ENCODE measurements around the gene CHST2. TPM values are rescaled to one million over a fixed set of nuclear protein-coding genes. Genes with fewer than 3 reads are reported as not detected.
A peak's percentile ranks its signal among the peaks of the same experiment; 100 is the strongest.

The CHST2 gene
- total RNA-seq, 1 donor from 2014 or later = 17.3 TPM

DNA sequence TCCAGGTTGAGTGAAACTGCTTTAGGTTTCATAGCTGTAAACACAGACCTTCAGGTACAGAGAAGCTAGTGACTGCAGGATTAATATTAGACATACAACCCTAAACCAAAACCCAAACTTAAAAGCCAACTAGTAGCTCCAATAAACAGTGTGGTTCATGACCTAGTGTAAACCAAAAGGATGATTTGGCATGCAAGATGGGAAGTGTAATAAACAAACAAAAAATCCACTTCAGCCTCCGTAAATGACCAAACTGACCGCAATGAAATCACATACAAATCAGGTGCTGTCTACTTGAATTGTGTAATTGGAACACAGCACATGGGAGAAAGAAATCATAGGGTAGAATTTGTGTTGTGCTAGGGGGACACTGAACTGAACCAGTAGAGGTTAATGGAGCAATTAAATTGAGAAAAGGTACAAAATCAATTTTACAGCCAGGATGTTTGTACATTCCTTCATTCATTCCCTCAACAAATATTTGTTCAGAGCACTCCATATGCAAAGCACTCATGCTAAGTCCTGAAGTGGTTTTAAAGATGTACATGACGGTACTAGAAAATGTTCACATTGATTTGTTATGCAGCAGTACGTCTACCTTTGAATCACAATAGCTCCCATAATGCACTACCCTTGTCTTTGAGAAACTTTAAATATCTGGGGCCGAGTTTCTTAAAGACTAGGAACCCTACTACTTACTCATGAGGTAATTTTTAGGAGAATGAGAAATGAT lies 21.4 kb upstream of the CHST2 start:
- DNase-seq (ENCODE audit: low spot score) = no peak

DNA sequence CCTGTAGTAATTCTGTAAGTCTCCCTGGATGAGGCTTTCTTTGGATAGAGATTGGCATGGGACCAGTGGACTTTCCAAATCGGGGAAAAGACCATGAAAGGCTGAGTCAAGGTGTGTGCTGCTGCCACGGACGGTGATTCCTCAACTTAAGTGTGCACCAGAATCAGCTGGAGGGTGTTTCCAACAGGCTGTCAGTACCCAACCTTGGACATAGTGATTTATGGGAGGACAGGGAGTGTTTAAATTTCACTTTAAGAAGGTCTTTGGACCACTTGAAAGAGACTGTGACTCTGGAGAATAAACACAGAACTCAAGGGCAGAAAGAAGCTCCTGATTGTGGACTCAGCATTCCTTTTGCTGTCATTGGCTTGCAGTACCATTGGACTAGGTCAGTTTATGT lies 20.4 kb upstream of the CHST2 start:
- no peak for DNase-seq (ENCODE audit: low spot score)

DNA sequence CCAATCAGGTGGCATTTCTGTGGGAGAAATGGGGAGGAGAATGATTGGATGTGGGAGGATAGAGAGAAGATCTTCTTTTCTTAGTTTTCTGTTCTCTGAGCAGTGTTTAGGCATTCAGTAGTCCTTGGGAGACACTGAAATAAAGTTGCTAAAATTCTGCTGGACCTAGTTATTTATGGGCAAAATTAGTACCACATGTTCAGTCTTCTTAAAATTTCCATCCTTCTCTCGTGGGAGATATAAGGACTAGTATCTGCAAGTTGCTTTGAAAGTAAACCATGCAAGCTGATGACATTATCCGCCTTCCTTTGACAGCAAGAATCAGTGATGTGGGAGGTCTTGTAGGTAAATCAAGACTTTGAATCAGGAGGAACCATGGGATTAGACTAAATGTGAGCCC lies 19.9 kb upstream of the CHST2 start:
- DNase-seq (ENCODE audit: low spot score) = no peak

DNA sequence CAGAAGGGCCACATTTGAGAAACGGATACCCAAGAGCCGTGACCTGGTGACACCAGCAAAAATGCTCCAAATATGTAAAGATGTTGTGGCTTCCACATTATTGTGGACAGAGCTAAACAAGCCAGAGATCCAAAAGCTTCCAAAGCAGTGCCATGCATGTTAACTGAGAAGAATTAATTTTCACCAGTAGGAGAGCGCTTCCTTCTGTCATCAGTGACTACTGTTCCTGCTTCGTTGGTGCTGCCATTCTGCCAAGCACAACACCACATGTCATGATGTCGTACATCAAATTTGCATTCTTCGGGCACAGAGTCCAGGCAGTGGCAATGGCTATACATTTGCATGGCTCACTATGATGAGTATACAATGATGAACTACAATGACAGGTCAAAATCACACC lies 19.1 kb upstream of the CHST2 start:
- DNase-seq (ENCODE audit: low spot score) = no peak

DNA sequence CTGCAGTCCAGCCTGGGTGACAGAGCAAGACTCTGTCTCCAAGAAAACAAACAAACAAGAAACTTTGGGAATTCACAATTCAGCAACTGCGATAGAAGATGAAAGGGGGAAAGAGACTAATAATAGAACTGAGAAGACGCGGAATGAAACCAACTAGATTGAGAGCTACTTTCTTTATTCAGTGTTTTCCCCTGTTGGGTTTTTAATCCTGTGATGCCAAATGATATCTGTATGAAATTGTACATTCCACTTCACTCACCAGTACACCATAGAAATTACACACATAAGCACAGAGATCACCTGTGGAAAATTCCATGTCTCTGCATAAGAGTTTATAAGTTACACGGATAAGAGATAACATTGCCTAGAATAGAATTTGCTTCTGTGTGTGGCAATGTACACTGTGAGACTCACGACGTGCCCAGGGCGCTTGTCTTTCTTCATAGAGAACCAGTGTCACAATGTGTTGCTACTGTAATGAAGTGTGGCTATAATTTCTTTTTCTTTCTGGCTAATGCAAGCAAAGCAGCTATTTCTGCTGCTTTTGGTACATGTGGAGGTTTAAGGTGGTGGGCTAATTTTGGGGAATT lies 17.7 kb upstream of the CHST2 start:
- no peak for DNase-seq (ENCODE audit: low spot score)

DNA sequence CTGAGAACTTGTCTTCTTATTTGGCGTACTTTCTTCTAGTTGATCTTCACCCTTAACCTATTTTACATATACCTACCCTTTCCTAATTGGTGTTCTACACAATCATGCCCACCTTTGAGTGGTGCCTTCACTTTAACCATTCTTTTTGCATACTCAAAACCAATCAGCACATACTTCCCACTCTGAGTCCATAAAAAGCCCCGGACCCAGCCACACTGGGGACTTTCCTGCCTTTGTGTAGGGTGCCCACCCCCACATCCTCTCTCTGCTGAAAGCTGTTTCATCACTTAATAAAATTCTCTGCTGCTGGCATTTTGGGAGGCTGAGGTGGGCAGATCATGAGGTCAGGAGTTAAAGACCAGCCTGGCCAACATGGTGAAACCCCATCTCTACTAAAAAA lies 15.9 kb upstream of the CHST2 start:
- no peak for DNase-seq (ENCODE audit: low spot score)

DNA sequence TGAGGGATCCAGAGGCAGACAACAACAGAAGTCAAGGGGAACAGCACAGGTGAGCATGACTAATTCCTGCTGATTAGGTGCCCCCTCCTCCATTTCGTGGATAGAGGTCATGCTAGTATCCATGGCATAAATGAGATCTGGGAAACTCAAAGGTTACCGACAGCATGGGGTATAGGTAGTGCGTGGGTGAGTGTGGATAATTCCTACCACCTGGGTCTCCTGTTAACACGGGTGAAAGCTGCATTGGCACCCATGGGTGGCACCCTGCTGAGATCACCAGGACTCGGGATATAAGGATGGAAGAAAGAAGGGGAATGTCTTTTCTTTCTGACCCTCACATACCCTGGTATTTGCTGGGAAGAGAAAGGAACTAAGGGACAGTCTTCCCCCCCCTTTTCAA lies 14.4 kb upstream of the CHST2 start:
- DNase-seq (ENCODE audit: low spot score) = no peak

DNA sequence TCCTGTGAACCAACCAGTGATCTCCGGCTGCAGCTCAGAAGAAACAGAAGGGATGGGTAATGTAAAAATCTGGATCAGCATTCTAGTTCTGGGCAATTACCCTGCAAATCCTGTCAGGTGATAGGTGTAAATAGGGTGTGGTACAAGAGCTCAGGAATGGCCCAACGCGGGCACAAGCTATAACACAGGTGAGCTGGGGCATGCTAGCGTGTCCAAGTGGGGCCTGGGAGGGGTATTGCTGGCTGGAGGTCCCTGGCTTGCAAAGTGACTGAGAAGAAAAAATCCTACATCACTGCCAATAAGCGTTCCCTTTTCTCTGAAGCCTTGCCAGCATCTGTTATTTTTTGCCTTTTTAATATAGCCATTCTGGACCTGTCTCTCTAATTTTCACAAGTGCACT lies 9.7 kb upstream of the CHST2 start:
- DNase-seq (ENCODE audit: low spot score) = no peak

DNA sequence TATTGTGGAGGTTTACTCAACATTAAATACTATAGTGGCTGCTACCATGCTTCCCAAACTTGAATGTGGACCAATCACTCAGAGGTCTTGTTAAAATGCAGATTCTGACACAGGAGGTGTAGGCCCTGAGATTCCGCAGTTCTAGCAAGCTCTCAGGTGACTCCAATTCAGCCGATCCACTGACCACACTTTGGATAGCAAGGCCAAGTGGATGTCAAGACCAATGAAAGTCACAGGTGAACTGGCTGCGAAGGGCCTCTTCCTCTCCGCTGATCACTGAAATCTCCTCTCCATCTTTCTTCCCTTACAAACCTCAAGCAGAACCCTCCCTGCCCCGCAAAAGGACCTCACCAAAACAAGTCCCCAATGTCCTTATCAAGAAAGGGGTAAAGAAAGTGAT lies 9.2 kb upstream of the CHST2 start:
- DNase-seq (ENCODE audit: low spot score) = no peak

DNA sequence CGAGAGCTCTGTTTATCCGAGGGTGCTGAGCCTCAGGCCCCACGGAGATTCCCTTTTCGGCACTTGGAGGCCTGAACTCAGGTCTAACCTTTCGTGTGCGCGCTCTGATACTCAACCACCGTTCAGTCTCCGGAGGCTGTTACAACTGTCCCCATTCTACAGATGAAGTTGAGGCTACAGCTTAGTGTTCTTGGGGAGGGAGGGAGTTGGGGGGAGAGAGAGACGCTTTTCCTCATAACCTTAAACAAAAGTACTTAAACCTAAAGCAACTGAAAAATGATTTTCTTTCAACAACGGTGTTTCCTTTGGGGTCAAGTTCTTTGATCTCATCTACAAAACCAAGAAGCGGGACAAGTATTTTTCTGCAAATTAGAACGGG lies 952 bp upstream of the CHST2 start:
- no peak for DNase-seq (ENCODE audit: low spot score)

DNA sequence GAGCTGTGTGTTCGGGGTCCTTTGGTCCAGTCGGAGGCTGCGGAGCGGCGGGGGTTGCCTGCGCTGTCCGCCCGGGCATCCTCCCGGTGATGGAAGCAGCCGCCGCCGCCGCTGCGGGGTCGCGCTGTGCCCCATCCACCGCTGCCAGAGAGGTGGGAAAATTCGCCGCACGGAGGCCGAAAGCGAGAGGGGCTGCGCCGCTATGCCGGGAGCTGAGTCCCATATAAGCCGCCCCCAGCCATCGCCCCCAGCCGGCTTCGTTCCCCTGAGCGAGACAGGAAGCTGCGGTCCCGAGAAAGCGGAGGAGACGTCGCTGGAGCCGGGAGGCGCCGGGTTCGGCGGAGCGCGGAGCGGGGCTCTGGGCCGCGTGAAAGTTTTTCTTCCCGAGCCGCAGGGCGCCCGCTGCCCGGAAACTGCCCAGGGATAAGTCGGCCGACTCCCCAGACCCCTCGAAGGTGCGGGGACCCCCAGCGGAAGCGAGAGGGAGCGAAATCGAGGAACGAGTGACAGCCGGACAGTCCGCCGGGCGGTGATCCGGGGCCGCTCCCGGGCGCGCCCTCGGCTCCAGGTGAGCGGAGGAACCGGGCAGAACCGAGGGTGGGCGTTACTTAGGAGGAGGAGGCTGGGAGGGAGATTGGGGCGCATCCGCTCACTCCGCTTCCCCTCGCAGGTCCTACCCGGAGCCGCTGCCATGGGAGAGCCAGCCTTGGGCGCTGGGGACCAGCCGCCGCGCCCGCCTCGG lies 574 bp downstream of the CHST2 start:
- peak; percentile 13 for DNase-seq (ENCODE audit: low spot score)

DNA sequence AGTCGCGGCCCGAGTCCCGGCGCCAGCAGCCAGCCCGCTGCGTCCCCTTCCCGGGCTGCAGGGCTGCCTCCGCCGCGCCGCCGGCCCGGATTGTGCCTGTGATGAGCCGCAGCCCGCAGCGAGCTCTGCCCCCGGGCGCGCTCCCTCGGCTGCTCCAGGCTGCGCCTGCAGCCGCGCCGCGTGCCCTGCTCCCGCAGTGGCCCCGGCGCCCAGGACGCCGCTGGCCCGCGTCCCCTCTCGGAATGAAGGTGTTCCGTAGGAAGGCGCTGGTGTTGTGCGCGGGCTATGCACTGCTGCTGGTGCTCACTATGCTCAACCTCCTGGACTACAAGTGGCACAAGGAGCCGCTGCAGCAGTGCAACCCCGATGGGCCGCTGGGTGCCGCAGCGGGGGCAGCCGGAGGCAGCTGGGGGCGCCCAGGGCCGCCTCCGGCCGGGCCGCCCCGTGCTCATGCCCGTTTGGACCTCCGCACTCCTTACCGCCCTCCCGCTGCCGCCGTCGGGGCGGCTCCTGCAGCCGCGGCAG lies 1.2 kb downstream of the CHST2 start:
- DNase-seq (ENCODE audit: low spot score) = peak; percentile 28

DNA sequence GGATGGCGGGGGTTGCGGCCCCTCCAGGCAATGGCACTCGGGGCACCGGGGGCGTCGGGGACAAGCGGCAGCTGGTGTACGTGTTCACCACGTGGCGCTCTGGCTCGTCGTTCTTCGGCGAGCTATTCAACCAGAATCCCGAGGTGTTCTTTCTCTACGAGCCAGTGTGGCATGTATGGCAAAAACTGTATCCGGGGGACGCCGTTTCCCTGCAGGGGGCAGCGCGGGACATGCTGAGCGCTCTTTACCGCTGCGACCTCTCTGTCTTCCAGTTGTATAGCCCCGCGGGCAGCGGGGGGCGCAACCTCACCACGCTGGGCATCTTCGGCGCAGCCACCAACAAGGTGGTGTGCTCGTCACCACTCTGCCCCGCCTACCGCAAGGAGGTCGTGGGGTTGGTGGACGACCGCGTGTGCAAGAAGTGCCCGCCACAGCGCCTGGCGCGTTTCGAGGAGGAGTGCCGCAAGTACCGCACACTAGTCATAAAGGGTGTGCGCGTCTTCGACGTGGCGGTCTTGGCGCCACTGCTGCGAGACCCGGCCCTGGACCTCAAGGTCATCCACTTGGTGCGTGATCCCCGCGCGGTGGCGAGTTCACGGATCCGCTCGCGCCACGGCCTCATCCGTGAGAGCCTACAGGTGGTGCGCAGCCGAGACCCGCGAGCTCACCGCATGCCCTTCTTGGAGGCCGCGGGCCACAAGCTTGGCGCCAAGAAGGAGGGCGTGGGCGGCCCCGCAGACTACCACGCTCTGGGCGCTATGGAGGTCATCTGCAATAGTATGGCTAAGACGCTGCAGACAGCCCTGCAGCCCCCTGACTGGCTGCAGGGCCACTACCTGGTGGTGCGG lies 1.9 kb downstream of the CHST2 start:
- peak; percentile 47 for DNase-seq (ENCODE audit: low spot score)

DNA sequence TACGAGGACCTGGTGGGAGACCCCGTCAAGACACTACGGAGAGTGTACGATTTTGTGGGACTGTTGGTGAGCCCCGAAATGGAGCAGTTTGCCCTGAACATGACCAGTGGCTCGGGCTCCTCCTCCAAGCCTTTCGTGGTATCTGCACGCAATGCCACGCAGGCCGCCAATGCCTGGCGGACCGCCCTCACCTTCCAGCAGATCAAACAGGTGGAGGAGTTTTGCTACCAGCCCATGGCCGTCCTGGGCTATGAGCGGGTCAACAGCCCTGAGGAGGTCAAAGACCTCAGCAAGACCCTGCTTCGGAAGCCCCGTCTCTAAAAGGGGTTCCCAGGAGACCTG lies 2.5 kb downstream of the CHST2 start:
- DNase-seq (ENCODE audit: low spot score) = no peak

DNA sequence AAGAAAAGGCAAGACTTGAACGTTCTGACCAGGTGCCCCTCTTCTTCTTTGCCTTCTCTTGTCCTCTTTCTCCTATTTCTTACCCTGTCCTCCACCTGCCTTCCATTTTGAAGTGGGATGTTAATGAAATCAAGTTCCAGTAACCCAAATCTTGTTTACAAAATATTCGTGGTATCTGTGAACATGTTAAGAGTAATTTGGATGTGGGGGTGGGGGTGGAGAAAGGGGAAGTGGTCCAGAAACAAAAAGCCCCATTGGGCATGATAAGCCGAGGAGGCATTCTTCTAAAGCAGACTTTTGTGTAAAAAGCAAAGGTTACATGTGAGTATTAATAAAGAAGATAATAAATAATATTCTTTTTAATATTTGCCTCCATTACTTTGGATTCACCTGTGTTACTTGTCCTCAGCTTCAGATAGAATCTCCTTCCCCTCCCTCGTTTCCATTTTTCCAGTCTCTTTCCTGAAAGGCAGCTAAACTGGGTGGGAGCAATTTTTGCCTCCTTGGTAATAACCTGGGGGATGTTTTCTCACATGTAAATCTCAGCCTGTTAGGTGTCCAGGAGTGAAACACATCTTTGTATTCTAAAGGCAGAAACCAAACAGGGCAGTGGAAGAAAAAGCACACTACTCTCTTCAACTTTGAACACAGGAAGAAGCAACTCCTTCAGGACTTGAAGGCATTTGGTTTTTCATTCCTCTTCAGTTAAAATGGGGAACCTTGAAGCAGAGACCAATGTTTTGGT lies 3.2 kb downstream of the CHST2 start:
- DNase-seq (ENCODE audit: low spot score) = no peak

DNA sequence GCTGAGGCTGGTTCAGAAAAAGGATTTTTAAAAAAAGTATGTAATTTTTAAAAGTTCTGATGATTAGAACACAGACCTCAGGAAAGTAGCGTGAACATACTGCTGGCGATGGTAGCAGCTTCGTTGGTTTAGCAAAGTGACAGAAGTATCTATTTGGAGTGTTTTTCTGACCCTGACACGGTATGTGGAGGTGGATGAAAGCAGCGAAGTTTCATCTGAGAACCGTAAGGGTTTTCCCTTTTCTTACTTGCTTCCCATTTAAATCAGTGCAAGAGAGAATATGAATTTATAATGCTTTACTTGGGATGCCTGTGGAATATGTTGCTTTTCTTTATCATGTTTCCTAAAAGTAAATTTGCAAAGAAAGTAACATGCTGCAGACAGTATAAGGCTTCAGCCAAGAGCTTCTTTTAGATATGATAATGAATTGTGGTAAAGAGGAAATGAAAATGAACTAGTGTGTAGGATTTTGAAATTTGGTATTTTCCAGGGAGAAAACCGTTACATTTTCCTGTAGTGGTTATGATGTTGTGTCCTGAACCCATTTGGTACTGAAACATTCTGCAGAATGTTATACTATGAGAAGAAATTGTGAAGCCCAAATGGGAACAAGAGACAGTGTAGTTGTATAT lies 3.9 kb downstream of the CHST2 start:
- peak; percentile 12 for DNase-seq (ENCODE audit: low spot score)

DNA sequence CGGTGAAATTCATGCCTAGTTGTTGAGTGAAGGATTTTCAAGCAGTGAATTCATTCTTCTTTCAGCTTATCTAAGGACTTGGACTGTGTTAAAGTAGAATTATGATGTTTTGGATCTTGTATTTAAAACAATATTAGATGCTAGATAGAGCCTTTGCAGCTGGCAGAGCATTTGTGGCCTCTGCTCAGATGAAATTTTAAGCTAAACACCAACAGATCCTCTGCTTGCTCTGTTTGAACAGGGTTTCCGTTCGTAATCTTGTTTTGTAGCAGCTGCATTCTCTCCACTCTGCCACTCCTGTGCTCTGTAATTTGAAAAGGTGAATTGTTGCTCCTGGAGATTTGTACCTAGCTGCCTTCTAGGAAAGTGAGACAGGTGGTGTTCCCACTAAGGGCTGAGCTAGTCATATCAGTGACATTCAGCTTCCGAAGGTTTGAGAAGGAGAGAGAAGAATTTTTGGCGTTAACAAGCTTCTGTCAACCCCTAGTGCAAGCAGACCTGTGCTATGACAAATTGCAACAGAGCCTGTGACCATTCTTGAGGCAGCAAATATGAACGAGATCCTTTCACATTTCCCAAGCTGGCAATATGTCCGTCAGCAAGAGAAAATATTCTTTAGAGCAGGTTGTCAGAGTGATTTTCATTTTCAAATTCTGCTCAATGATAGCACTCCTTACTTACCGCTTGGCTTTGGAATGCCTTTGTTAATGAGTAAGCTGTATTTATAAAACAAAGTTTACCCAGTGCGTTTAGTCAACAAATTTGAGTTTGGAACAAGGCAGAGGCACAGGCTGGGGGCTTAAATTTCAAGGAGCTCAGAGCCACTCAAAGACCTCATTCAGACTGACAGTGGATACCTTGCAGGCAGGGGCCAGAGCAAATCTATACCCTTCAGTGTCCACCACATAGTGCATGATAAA lies 5.3 kb downstream of the CHST2 start:
- DNase-seq (ENCODE audit: low spot score) = peak; percentile 54

DNA sequence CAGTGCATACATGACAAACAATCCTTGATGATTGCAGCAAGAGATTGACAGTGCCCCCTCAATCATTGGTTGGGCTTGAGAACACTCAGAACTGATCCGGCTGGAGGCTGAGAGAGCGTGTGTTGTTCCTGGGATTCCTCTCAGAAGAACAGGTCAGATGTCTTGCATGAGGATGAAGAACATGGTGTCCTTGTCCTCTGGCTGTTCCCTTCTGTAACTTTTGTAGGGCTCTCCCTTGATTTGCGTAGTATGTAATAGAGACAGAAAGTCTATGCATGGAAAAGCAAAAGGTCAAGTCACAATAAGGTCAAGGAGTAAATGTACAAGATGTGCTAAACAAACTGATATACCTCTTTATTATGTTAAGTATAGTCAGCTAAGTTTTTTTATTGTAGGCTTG lies 8.2 kb downstream of the CHST2 start:
- DNase-seq (ENCODE audit: low spot score) = no peak

DNA sequence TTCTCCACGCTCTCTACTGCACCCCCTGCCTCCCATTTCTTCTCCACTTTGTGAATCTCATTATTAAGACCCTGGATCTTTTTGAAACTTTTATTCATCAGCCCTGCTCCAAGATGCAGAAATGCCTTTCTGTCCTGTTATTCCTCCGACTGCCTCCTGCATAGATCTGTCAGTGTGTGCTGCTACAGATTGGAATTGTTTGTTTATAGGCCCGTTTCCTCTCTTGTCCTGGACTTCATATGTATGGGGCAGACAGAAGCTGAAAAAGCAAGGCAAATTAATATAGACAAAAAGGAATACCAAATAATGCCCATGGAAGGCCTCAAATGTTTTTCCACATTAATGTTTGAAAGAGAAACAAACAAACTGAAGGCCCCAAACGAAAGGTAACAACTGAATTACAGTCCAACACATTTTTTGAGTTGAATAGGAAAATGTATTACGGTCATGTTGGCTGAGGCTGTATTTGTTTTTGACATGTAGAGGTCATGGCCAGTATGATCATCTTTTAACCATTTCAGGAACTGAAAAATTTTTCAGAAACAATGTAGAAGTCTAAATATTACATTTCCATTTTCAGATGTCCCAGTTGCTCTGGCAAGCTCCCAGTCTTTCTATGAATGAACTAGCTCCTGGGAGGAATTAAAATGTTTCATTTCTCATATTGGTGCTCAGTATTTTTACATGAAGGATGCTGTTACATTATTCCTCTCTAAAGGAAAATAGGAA lies 8.8 kb downstream of the CHST2 start:
- no peak for DNase-seq (ENCODE audit: low spot score)

All from umbilical cord (tissue), 2 donors.